ENCODE measurements around the gene PPIL3. TPM values are rescaled to one million over a fixed set of nuclear protein-coding genes. Genes with fewer than 3 reads are reported as not detected.

The PPIL3 gene
- total and polyA plus RNA-seq, 10 donors, result 20.3 to 180 (median 35.1) TPM

GRCh38 chr2:200851398-200852248 lies 37.3 kb downstream of the PPIL3 start:
- intact Hi-C loops (cut with DNase I; ENCODE audit: low total_unique reads), result no loop called here
- no peak overlapping the region for H3K4me3 ChIP-seq
- no peak for TF ChIP-seq CTCF (IDR thresholded peaks at IDR 0.05 in 8 of 11, conservative IDR thresholded peaks at IDR 0.05 in 3 of 11)
- TF ChIP-seq POLR2AphosphoS5 (IDR thresholded peaks at IDR 0.05), result peak in 2 of 3 donors; percentile 58 to 67
- TF ChIP-seq POLR2A (IDR thresholded peaks at IDR 0.05), result no peak
- peaks cover 0 to 23% (median 5%) of the 10 kb centered on the region in 6 donors for H3K4me1 ChIP-seq
- peaks cover 8 to 70% (median 63%) of the 10 kb centered on the region in 6 donors for H3K36me3 ChIP-seq
- H3K27ac ChIP-seq, result no peak overlapping the region
- WGBS, 5 donors, result 92 to 100% (median 97%) methylated on average over 6 of the region's 6 CpGs
- no peak for DNase-seq
- no peaks in the 10 kb centered on the region for H3K27me3 ChIP-seq (replicated peaks in 1 of 7)
- no peaks in the 10 kb centered on the region for H3K9me3 ChIP-seq

GRCh38 chr2:200850512-200851256 lies 38.2 kb downstream of the PPIL3 start:
- no peak overlapping the region for H3K4me3 ChIP-seq
- H3K27me3 ChIP-seq (replicated peaks in 1 of 7), result no peaks in the 10 kb centered on the region
- intact Hi-C loops (cut with DNase I; ENCODE audit: low total_unique reads), result no loop called here
- H3K9me3 ChIP-seq, result no peaks in the 10 kb centered on the region
- no peak overlapping the region for H3K27ac ChIP-seq
- H3K36me3 ChIP-seq, result peaks cover 6 to 60% (median 54%) of the 10 kb centered on the region in 6 donors
- TF ChIP-seq POLR2AphosphoS5 (IDR thresholded peaks at IDR 0.05) (peak in 1 of 3 donors; percentile 45), CTCF (IDR thresholded peaks at IDR 0.05 in 8 of 11, conservative IDR thresholded peaks at IDR 0.05 in 3 of 11) (no peak)
- no peak for DNase-seq
- 88 to 93% (median 91%) methylated on average over 14 of the region's 14 CpGs for WGBS, 5 donors
- peaks cover 0 to 14% (median under 1%) of the 10 kb centered on the region in 6 donors for H3K4me1 ChIP-seq

- Histone ChIP-seq H3K4me3 (no peak overlapping the region), H3K36me3 (peaks cover 4 to 33% (median 26%) of the 10 kb centered on the region in 6 donors), H3K9me3 (no peaks in the 10 kb centered on the region), H3K27me3 (replicated peaks in 1 of 7) (no peaks in the 10 kb centered on the region), H3K4me1 (no peaks in the 10 kb centered on the region), H3K27ac (no peak overlapping the region)
- DNase-seq, result no peak
- 69 to 93% (median 86%) methylated on average over 4 of the region's 4 CpGs for WGBS, 5 donors
- no peak for TF ChIP-seq POLR2AphosphoS5 (IDR thresholded peaks at IDR 0.05)
- no peak for TF ChIP-seq POLR2A (IDR thresholded peaks at IDR 0.05)
- no peak for TF ChIP-seq CTCF (IDR thresholded peaks at IDR 0.05 in 8 of 11, conservative IDR thresholded peaks at IDR 0.05 in 3 of 11)
- intact Hi-C loops (cut with DNase I; ENCODE audit: low total_unique reads), result no loop called here
These were observed 40.9 kb downstream of the PPIL3 start for GRCh38 chr2:200847939-200848338.

- no peak for DNase-seq
- no peak overlapping the region for H3K4me3 ChIP-seq
- TF ChIP-seq POLR2AphosphoS5 (IDR thresholded peaks at IDR 0.05), result no peak
- no peak for TF ChIP-seq POLR2A (IDR thresholded peaks at IDR 0.05)
- TF ChIP-seq CTCF (IDR thresholded peaks at IDR 0.05 in 8 of 11, conservative IDR thresholded peaks at IDR 0.05 in 3 of 11), result no peak
- H3K27ac ChIP-seq, result no peak overlapping the region
- no peaks in the 10 kb centered on the region for H3K27me3 ChIP-seq (replicated peaks in 1 of 7)
- peaks cover 4 to 26% (median 20%) of the 10 kb centered on the region in 6 donors for H3K36me3 ChIP-seq
- no peaks in the 10 kb centered on the region for H3K4me1 ChIP-seq
- H3K9me3 ChIP-seq, result no peaks in the 10 kb centered on the region
- intact Hi-C loops (cut with DNase I; ENCODE audit: low total_unique reads), result no loop called here
These were observed 41.6 kb downstream of the PPIL3 start for GRCh38 chr2:200847269-200847668.
